Measurements from ENCODE around the gene AR. TPM values are rescaled to one million over a fixed set of nuclear protein-coding genes. Genes with fewer than 3 reads are reported as not detected.

AR gene
- total and polyA plus RNA-seq, 10 of the 15 experiments (the other 5 are each of a cell fraction or from before 2014, with no cell fraction given) = 0.07 to 0.09 (median 0.08) TPM; not detected in 7

GRCh38 chrX:67779099-67779498 lies 235.3 kb downstream of the AR start:
- H3K36me3 ChIP-seq (ENCODE audit: control insufficient read depth in 2 of 2, insufficient read depth in 2 of 2, low read length in 1 of 2) = no peaks in the 10 kb centered on the region
- FAIRE-seq = no peak
- intact Hi-C loops (cut with micrococcal nuclease; ENCODE audit: unreplicated experiment) = no loop called here
- no peak for TF ChIP-seq EP300 (IDR thresholded peaks at IDR 0.05; ENCODE audit: borderline replicate concordance in 1 of 2, control insufficient read depth in 1 of 2, low read depth in 2 of 2, low read length in 2 of 2)
- TF ChIP-seq ZBTB11 (CRISPR knock-in tag; IDR thresholded peaks at IDR 0.05) = no peak
- TF ChIP-seq KDM1A (IDR thresholded peaks at IDR 0.05; ENCODE audit: borderline replicate concordance) = no peak
- TF ChIP-seq MEF2A (IDR thresholded peaks at IDR 0.05; ENCODE audit: insufficient read depth, low read depth, low read length) = no peak
- no peak for TF ChIP-seq CEBPZ (IDR thresholded peaks at IDR 0.05; ENCODE audit: low read depth, low read length)
- no peak for TF ChIP-seq ZBTB40 (IDR thresholded peaks at IDR 0.05; ENCODE audit: borderline replicate concordance)
- TF ChIP-seq RCOR1 (conservative IDR thresholded peaks at IDR 0.05; ENCODE audit: low read depth, low read length) = no peak
- no peak for TF ChIP-seq IKZF1 (conservative IDR thresholded peaks at IDR 0.05)
- no peak for TF ChIP-seq TCF12 (IDR thresholded peaks at IDR 0.05; ENCODE audit: low read depth, low read length)
- no peak for TF ChIP-seq ETV6 (conservative IDR thresholded peaks at IDR 0.05 in 1 of 2, IDR thresholded peaks at IDR 0.05 in 1 of 2; ENCODE audit: borderline replicate concordance in 1 of 2, low read depth in 1 of 2)
- TF ChIP-seq ZBTB33 (IDR thresholded peaks at IDR 0.05) = no peak

More at GRCh38 chrX:67779099-67779498, 235.3 kb downstream of the AR start:
- Histone ChIP-seq H3K27me3 (replicated peaks in 1 of 2; ENCODE audit: control insufficient read depth in 2 of 2, insufficient read depth in 2 of 2, low read length in 1 of 2) (no peaks in the 10 kb centered on the region), H4K20me1 (ENCODE audit: control insufficient read depth, insufficient read depth) (no peaks in the 10 kb centered on the region), H3K9ac (ENCODE audit: control insufficient read depth, insufficient read depth, low read length) (no peak overlapping the region), H3K4me1 (ENCODE audit: control insufficient read depth, insufficient read depth, low read length) (no peaks in the 10 kb centered on the region), H3K4me2 (ENCODE audit: control insufficient read depth, insufficient read depth) (no peak overlapping the region), H3K4me3 (no peak overlapping the region), H3K27ac (ENCODE audit: control insufficient read depth, insufficient read depth) (no peak overlapping the region), H2AFZ (ENCODE audit: control insufficient read depth, low read depth, low read length) (no peak overlapping the region), H3K79me2 (ENCODE audit: control insufficient read depth, insufficient read depth, low read length) (no peaks in the 10 kb centered on the region), H3K9me3 (replicated peaks; ENCODE audit: control insufficient read depth, insufficient read depth, low read length) (no peaks in the 10 kb centered on the region)
- ChIA-PET RAD21 (ENCODE audit: unreplicated experiment) (no interaction called here), SMC1A (ENCODE audit: uncharacterized antibody, unreplicated experiment) (no interaction called here), CTCF (no interaction called here), POLR2A (no interaction called here)
- BruUV-seq (replicated peaks) = no TSS peak
- in situ Hi-C loops (cut with MboI) = no loop called here
- no peak for DNase-seq (ENCODE audit: low read depth, low spot score)
- WGBS (ENCODE audit: insufficient coverage, insufficient replicate concordance, low lambda C conversion rate, missing lambda C conversion rate) = 22% methylated on average over 3 of the region's 3 CpGs
- no peak for ATAC-seq

Data from GM12878 (cell line).